T-helper 1 cell treated with Interleukin-12 subunit alpha and Interleukin-12 subunit beta and Interleukin-4 antibody, amounts not matched to agents 30 μg/mL and 1 μg/mL, for 36 hours (primary cell): ENCODE data around the gene CRACR2B.
A peak's percentile ranks its signal among the peaks of the same experiment; 100 is the strongest.

Source experiments
- H3K27ac Mint-ChIP-seq: one replicate; pipeline ENCODE4 v1.8.0; 2021; ENCODE audit warnings: mild to moderate bottlenecking, mixed read lengths
- H3K27me3 Mint-ChIP-seq: one replicate; pipeline ENCODE4 v1.8.0; 2021; ENCODE audit warnings: low read depth, mixed read lengths
- H3K36me3 Mint-ChIP-seq: one replicate; pipeline ENCODE4 v1.8.0; 2021; ENCODE audit warnings: low read depth, mixed read lengths
- H3K4me1 Mint-ChIP-seq: one replicate; pipeline ENCODE4 v1.8.0; 2021; ENCODE audit warnings: low read depth, mixed read lengths
- H3K4me3 Mint-ChIP-seq: one replicate; pipeline ENCODE4 v1.8.0; 2021; ENCODE audit warnings: mild to moderate bottlenecking, moderate library complexity, mixed read lengths
- H3K9me3 Mint-ChIP-seq: one replicate; pipeline ENCODE4 v1.8.0; 2021; ENCODE audit warnings: mixed read lengths

The CRACR2B gene

DNA sequence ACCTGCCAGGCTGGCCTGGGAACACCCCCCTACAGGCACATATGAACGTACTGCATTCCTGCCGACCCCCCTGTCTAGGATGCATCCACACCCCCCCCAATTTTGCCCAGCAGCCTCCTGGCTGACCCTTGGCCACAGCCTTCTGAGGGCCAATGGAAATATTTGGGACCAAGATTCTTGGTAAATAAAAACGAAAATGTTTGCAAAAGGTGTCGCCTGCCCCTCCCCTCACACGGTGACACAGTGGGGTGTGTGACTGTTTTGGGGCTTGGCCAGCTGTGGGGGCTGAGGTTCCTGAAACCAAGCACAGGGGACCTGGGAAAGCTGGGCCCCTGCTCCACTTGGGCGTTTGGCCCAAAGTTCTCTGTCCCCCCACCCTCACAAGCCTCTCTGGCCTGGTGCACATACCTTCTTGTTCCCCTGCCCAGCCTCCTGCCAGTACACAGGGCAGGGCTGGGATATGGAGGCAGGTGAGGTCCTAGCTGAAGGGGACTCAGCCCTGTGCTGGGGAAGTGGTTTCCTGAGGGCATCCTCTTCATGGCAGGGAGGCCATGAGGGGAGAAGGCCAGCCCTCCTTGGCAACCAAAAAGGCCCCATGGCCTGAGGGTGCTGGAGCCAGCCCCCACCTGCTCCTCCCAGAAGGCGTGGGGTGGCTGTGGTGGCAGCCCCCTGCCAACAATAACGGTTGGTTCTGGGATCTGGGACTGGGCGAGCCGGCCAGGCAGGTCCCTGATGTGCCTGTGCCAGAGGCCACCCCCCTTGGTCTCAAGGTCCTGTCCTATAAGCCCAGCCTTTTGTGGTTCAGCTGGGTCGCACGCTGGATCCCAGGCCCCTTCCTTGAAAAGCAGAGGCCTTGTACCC is 2.1 kb upstream of the CRACR2B start:
- peaks cover 6% of the 10 kb centered on the region for H3K36me3 Mint-ChIP-seq
- no peak overlapping the region for H3K27ac Mint-ChIP-seq
- H3K4me3 Mint-ChIP-seq = no peak overlapping the region
- H3K9me3 Mint-ChIP-seq = no peaks in the 10 kb centered on the region
- H3K27me3 Mint-ChIP-seq = peaks cover 27% of the 10 kb centered on the region
- H3K4me1 Mint-ChIP-seq = peaks cover 8% of the 10 kb centered on the region

DNA sequence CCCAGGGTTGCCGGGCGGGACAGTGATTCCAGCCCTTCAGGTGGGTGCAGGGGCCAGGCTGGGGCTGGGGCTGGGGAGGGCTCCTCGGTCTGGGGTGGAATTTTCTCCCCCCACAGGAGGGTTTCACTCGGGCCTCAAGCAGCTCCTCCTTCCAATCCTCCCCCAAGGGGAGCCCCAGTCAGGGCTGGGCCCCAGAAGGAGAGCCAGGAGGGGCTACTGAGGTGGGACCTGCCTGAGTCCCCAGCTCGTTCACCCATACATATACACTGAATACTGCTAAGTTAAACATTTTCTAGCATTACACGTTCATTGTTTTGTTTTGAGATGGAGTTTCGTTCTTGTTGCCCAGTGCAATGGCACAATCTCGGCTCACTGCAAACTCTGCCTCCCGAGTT is 1.5 kb upstream of the CRACR2B start:
- Mint-ChIP-seq H3K36me3 (peaks cover 6% of the 10 kb centered on the region), H3K9me3 (no peaks in the 10 kb centered on the region), H3K27me3 (peaks cover 30% of the 10 kb centered on the region), H3K4me3 (peak overlapping the region; percentile 76), H3K4me1 (peaks cover 5% of the 10 kb centered on the region), H3K27ac (no peak overlapping the region)

DNA sequence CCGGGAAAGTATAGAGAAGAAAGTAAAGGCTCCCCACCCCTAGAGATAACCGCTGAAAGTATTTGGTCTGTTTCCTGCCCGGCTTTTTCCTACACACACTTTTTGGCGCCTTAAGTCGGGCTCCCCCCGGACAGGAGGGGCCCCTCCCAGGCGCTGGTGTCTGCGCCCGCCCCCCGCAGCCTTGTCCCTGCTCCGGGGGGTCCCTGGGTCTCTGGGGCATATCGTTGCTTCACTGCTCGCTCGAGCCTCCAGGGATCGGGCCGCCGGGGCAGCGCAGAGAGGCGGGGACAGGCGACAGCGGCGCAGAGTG is 928 bp upstream of the CRACR2B start:
- Mint-ChIP-seq H3K4me1 (peaks cover 4% of the 10 kb centered on the region), H3K27me3 (peaks cover 36% of the 10 kb centered on the region), H3K9me3 (no peaks in the 10 kb centered on the region), H3K36me3 (peaks cover 6% of the 10 kb centered on the region), H3K27ac (peak overlapping the region; percentile 49), H3K4me3 (peak overlapping the region; percentile 76)

DNA sequence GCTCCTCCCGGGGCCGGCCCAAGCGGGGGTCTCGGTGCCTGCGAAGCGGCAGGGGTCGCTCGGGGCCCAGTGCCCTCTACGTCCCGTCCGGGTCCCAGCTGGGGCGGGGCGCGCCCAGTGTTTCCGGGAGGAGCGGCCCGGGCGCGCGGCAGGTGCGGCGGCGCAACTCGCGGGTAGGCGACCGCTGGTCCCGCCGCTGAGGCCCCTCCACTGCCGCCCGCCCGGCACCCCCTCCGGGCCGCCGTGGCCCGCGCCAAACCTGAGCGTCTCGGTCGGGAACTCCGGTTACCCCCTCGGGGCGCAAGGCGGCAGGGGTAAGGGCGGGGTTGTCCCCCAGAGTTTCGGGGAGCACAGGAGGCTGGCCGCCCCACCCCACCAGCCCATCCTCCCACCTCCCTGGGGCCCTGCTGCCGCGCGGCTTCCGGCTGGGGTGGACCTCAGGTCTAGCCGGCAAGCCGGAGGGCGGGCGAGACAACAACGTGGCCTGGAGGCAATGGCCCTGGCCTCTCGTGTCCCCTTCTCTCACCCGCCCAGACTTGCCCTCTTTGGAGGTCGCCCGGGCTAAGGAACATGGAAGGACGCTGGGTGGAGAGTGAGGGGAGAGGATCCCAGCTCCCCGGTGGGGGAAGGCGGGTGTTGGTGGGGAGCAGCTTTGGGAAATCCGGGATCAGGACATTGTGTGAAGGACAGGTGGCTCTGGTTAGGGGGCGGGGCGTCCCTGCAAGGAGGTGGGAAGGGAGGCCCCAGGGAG is 398 bp upstream of the CRACR2B start:
- no peaks in the 10 kb centered on the region for H3K9me3 Mint-ChIP-seq
- H3K4me1 Mint-ChIP-seq = peaks cover 4% of the 10 kb centered on the region
- peaks cover 41% of the 10 kb centered on the region for H3K27me3 Mint-ChIP-seq
- H3K36me3 Mint-ChIP-seq = peaks cover 6% of the 10 kb centered on the region
- no peak overlapping the region for H3K27ac Mint-ChIP-seq
- H3K4me3 Mint-ChIP-seq = peak overlapping the region; percentile 76

DNA sequence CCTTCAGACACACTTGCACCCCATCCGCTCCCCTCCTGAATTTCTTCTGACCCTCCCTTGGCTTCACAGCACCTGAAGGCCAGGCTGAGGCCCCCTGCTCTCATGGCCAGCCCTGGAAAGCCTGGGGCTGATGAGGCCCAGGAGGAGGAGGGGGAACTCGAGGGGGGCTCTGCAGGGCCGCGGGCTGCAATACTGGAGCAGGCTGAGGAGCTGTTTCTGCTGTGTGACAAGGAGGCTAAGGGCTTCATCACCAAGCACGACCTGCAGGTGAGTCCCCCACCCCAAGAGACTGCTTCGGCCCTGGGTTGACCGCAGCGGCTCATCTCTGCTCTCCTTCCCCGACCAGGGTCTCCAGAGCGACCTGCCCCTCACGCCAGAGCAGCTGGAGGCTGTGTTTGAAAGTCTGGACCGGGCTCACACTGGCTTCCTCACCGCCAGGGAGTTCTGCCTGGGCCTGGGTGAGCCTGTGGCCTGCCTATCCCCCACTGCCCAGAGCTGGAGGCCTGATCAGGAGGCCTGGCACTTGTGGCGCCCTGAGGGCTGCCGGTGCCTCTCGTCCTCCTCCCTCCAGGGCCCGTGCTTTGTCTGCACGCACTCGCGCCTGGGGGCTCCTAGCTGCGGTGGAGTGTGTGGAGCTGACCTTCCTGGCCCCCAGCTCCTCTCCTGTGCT is 922 bp downstream of the CRACR2B start:
- H3K27me3 Mint-ChIP-seq = peaks cover 41% of the 10 kb centered on the region
- H3K36me3 Mint-ChIP-seq = peaks cover 6% of the 10 kb centered on the region
- peaks cover 4% of the 10 kb centered on the region for H3K4me1 Mint-ChIP-seq
- H3K4me3 Mint-ChIP-seq = peak overlapping the region; percentile 76
- no peaks in the 10 kb centered on the region for H3K9me3 Mint-ChIP-seq
- no peak overlapping the region for H3K27ac Mint-ChIP-seq

DNA sequence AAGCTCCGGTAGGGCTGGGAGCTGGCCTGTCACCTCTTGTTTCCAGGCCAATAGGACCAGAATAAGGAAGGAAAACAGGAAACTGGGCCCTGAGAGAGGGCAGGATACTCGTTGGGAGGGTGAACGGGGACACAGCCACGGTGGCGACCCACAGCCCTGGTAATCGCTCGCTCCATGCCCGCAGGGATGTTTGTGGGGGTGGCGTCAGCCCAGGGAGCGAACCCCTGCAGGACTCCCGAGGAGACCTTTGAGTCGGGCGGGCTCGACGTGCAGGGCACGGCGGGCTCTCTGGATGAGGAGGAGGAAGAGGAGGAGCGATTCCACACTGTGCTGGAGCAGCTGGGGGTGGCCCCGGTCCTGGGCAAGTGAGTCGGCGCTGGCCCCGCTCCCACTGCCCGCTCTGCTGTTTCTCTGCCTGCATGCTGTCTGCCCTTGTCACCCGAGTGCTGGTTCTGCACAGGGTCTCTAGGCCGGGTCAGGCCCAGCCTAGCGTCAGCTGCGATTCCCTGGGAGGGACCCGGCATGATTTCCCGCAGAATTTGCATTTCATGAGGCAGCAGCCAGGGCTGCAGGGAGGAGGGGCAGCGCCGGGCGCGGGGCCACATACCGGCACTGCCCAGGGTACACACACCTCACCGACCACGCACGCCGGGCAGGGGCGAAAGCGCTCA is 1.6 kb downstream of the CRACR2B start:
- Mint-ChIP-seq H3K27me3 (peaks cover 41% of the 10 kb centered on the region), H3K36me3 (peaks cover 6% of the 10 kb centered on the region), H3K9me3 (no peaks in the 10 kb centered on the region), H3K4me1 (peaks cover 4% of the 10 kb centered on the region), H3K27ac (no peak overlapping the region), H3K4me3 (peak overlapping the region; percentile 37)

DNA sequence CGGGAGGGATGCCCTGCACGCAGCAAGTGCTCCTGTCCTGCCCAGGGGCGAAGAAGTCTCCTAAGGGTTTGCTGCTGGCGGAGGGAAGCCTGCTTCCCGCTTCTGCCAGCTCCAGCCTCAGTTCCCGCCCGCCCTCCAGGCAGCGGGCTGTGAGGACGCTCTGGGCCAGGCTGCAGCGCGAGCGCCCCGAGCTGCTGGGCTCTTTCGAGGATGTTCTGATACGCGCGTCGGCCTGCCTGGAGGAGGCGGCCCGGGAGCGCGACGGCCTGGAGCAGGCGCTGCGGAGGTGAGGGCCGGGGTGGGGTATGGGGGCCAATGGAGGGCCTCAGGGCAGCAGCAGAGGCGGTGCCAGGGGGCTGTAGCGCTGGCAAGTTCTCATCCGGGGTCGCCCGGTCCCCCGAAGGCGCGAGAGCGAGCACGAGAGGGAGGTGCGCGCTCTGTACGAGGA is 2.2 kb downstream of the CRACR2B start:
- Mint-ChIP-seq H3K36me3 (peaks cover 5% of the 10 kb centered on the region), H3K9me3 (no peaks in the 10 kb centered on the region), H3K27me3 (peaks cover 41% of the 10 kb centered on the region), H3K4me1 (peaks cover 4% of the 10 kb centered on the region), H3K27ac (no peak overlapping the region), H3K4me3 (no peak overlapping the region)

DNA sequence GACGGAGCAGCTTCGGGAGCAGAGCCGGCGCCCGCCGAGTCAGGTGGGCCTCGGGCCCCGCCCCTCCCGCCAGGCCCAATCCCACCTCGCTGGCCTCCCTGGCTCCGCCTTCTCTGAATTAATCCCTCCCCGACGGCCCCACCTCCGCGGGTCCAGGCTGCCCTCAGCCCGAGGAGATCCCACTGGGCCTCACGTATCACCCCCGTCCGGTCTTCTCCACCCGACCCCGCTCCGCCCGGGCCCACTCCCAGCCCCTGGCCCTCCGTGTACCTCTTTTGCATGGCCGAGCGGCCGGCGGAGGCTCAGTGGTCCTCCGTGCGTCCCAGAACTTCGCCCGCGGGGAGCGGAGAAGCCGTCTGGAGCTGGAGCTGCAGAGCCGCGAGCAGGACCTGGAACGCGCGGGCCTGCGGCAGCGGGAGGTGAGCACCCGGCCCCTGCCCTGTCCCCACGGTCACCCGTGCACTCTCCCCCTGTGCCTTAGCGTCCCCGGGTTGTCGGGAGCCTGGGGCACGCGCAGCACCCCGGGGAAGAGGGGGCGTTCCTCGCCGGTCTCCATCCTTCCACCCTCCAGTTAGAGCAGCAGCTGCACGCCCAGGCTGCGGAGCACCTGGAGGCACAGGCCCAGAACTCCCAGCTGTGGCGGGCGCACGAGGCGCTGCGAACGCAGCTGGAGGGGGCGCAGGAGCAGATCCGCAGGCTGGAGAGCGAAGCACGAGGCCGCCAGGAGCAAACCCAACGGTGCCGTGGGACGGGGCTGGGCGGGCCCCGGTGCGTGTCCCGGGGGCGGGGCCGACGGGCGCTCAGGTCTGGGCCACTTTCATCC is 2.8 kb downstream of the CRACR2B start:
- H3K27me3 Mint-ChIP-seq = peaks cover 41% of the 10 kb centered on the region
- peaks cover 4% of the 10 kb centered on the region for H3K4me1 Mint-ChIP-seq
- H3K27ac Mint-ChIP-seq = no peak overlapping the region
- no peaks in the 10 kb centered on the region for H3K36me3 Mint-ChIP-seq
- no peaks in the 10 kb centered on the region for H3K9me3 Mint-ChIP-seq
- H3K4me3 Mint-ChIP-seq = peak overlapping the region; percentile 37

DNA sequence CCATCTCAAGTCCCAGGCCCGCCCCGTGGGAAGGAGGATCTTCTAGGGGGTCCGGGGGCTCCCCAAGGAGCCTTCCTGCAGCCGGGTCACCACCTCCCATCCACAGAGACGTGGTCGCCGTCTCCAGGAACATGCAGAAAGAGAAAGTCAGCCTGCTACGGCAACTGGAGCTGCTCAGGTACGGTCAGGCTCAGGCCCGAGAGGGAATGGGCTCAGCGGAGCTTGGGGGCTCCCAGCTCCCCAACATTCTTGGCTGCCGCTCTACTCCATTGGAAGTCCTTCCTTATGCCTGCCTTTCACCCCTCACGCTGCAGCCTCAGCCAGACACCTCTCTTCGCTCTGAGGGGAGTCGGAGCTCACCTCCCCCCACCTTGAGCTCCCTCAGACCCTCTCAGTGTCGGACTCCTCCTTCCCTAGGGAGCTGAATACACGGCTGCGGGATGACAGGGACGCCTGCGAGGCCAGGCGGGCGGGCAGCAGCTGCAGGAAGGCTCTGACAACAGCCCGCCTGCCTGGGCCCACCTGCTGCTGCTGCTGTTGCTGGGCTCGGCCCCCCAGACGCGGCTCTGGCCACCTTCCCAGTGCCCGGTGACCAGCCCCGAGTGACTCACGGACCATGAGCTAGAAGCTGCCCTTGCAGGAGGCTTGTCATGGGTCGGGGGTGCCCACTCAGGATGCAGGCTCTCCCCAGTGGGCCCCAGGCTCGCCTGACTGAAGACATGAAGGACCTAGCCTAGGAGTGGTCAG is 3.6 kb downstream of the CRACR2B start:
- Mint-ChIP-seq H3K4me1 (peaks cover 4% of the 10 kb centered on the region), H3K27ac (no peak overlapping the region), H3K27me3 (peaks cover 41% of the 10 kb centered on the region), H3K36me3 (no peaks in the 10 kb centered on the region), H3K4me3 (peak overlapping the region; percentile 67), H3K9me3 (no peaks in the 10 kb centered on the region)

DNA sequence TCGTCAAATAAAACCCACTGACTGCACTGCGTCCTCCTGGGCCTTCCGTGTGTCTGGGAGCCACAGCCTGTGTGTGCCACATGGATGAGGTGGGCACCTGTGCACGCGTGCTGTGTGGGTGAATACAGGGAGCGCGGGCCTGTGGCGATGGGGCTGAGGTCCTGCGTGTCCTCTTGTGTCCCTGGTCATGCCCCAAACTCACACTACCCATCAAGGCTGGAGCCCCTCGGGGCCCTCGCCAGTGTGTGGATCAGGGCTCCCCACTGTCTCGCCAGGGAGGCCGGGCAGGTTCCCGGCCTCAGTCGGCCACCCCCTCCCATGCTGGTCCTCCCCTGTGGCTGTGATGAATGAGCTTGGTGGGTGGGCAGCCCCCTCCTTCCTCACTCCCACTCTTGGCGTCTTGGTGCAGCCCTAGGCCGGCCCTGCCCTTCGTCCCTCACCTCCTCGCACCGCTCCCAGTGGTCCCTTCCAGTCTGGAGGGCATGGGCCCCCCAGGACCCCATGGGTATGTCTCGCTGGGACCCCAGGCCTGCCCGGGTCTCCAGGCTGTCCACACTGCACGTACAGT is 4.3 kb downstream of the CRACR2B start:
- no peaks in the 10 kb centered on the region for H3K9me3 Mint-ChIP-seq
- H3K4me3 Mint-ChIP-seq = peak overlapping the region; percentile 67
- H3K36me3 Mint-ChIP-seq = peaks cover 1% of the 10 kb centered on the region
- peaks cover 41% of the 10 kb centered on the region for H3K27me3 Mint-ChIP-seq
- H3K4me1 Mint-ChIP-seq = peaks cover 4% of the 10 kb centered on the region
- no peak overlapping the region for H3K27ac Mint-ChIP-seq

DNA sequence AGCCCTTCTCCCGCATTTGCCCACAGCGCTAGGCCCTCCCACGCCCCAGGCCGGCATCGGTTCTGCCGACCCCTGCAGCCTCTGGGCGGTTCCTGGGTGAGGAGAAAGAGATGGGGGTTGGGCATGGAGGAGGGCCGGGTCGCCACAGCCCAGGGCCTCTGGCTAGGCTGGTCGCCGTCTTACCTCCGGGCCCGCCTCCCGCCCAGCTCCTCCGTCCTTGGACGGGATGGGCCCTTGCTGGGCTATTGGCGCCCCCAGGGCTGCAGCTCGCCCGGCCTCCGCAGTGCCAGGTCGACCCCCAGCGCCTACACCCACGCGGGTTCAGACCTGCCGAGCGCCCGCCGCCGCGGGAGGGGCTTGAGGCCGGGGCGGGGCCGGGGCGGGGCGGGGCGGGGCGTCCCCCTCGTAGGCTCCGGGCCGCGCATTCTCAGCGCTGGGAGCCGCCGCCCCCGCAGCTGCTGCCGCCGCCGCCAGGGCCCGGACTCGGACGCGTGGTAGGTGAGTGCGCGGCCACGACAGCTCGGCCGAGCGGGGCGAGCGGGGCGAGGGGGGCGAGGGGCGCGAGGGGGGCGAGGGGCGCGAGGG is 4.9 kb downstream of the CRACR2B start, which contains the start of gene CD151:
Gene CD151, plus strand, starts transcription at position 424 of the 585 bp plus-strand sequence. CDS start 3,118 bp downstream, outside the sequence.
- H3K4me1 Mint-ChIP-seq = peaks cover 3% of the 10 kb centered on the region
- peaks cover 39% of the 10 kb centered on the region for H3K27me3 Mint-ChIP-seq
- no peaks in the 10 kb centered on the region for H3K9me3 Mint-ChIP-seq
- peaks cover 1% of the 10 kb centered on the region for H3K36me3 Mint-ChIP-seq
- no peak within 1 kb of the TSS for H3K27ac Mint-ChIP-seq
- peak within 1 kb of the TSS; percentile 67 for H3K4me3 Mint-ChIP-seq

DNA sequence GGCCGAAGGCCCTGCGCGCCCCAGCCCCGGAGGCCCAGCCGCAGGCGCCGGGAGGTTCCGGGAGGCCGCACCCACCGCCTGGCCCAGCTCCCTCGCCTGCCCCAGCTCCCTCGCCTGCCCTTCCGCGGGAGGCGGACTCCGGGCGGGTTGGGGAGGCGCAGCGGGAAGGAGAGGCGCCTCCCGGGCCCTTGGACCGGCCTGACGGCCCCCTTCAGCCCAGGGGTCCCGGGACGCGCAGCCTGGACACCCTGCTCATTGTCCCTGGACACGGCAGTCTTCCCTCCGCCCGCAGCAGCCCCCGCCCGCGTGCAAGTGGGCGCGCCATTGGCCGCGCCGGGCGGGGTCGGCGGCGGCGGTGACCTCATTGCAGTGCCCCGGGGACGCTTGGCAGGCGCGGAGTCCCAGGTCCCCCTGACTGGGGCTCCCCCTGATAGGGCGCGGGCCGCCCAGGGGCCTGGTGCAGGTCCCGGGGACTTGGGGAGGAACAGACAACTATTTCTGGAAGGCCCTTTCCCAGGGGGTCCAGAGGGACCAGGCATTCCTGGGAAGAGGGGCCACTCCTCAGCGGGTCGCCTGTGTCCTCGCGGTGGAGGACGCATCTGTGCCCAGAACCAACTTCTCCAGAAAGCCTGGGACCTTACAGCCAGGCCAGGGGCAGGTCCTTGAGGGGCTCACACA is 5.5 kb downstream of the CRACR2B start:
- H3K27me3 Mint-ChIP-seq = peaks cover 32% of the 10 kb centered on the region
- peaks cover 2% of the 10 kb centered on the region for H3K4me1 Mint-ChIP-seq
- H3K4me3 Mint-ChIP-seq = no peak overlapping the region
- H3K9me3 Mint-ChIP-seq = no peaks in the 10 kb centered on the region
- H3K27ac Mint-ChIP-seq = no peak overlapping the region
- H3K36me3 Mint-ChIP-seq = peaks cover 1% of the 10 kb centered on the region
